PFSK-1 (cell line): ENCODE results near the gene ZCCHC17.

Source experiments
- FOXP2 ChIP-seq: optimal IDR thresholded peaks from 2 replicates; pipeline ENCODE3; 2011; ENCODE audit warnings: borderline replicate concordance, control low read depth, inconsistent platforms; ENCODE audit not compliant: insufficient read depth; ENCODE audit errors: extremely low read length, extremely low read depth
- POLR2AphosphoS5 ChIP-seq: IDR thresholded peaks from 2 replicates; pipeline ENCODE4 v1.6.1; 2012; ENCODE audit warnings: low read depth, mild to moderate bottlenecking, control low read depth, low read length, moderate library complexity
- REST ChIP-seq, 2 experiments: IDR thresholded peaks; 2 replicates each; pipeline versions ENCODE4 v1.6.1 to v1.8.0; 2011 to 2012; ENCODE audit warnings: low read depth in 2 of 2, low read length in 2 of 2, control low read depth in 1 of 2, inconsistent platforms in 1 of 2, mild to moderate bottlenecking in 1 of 2, moderate library complexity in 1 of 2; ENCODE audit not compliant: insufficient read depth in 1 of 2
- SIN3A ChIP-seq: IDR thresholded peaks from 2 replicates; pipeline ENCODE4 v1.6.1; 2012; ENCODE audit warnings: mild to moderate bottlenecking, low read length, moderate library complexity, borderline replicate concordance; ENCODE audit not compliant: insufficient read depth
- TAF1 ChIP-seq: IDR thresholded peaks from 2 replicates; pipeline ENCODE4 v1.6.1; 2012; ENCODE audit warnings: low read length, control low read depth, borderline replicate concordance; ENCODE audit not compliant: insufficient read depth

The ZCCHC17 gene

GRCh38 chr1:31258581-31258980 is 38.3 kb upstream of the ZCCHC17 start:
- TF ChIP-seq FOXP2 = no peak
- TF ChIP-seq TAF1 = no peak
- no peak for TF ChIP-seq REST (IDR thresholded peaks at IDR 0.05; ENCODE audit: insufficient read depth in 1 of 2, low read depth in 2 of 2, low read length in 2 of 2)
- no peak for TF ChIP-seq POLR2AphosphoS5
- no peak for TF ChIP-seq SIN3A

GRCh38 chr1:31259746-31260145 is 37.1 kb upstream of the ZCCHC17 start:
- TF ChIP-seq REST (IDR thresholded peaks at IDR 0.05; ENCODE audit: insufficient read depth in 1 of 2, low read depth in 2 of 2, low read length in 2 of 2) = no peak
- no peak for TF ChIP-seq FOXP2

- no peak for TF ChIP-seq POLR2AphosphoS5
- no peak for TF ChIP-seq REST (IDR thresholded peaks at IDR 0.05; ENCODE audit: insufficient read depth in 1 of 2, low read depth in 2 of 2, low read length in 2 of 2)
- TF ChIP-seq FOXP2 = no peak
- TF ChIP-seq SIN3A = no peak
- TF ChIP-seq TAF1 = no peak
Observed at GRCh38 chr1:31261916-31262315, 34.9 kb upstream of the ZCCHC17 start.

GRCh38 chr1:31263408-31263807 is 33.4 kb upstream of the ZCCHC17 start:
- TF ChIP-seq REST (IDR thresholded peaks at IDR 0.05; ENCODE audit: insufficient read depth in 1 of 2, low read depth in 2 of 2, low read length in 2 of 2) (no peak), FOXP2 (no peak), POLR2AphosphoS5 (no peak), SIN3A (no peak), TAF1 (no peak)

- TF ChIP-seq POLR2AphosphoS5 = no peak
- no peak for TF ChIP-seq REST (IDR thresholded peaks at IDR 0.05; ENCODE audit: insufficient read depth in 1 of 2, low read depth in 2 of 2, low read length in 2 of 2)
- no peak for TF ChIP-seq SIN3A
- no peak for TF ChIP-seq FOXP2
- no peak for TF ChIP-seq TAF1
Observed at GRCh38 chr1:31264790-31265386, 31.9 kb upstream of the ZCCHC17 start.
